Hematopoietic multipotent progenitor cell (in vitro differentiated cells): Measurements from ENCODE around the gene GPR39. TPM values are rescaled to one million over a fixed set of nuclear protein-coding genes. Genes with fewer than 3 reads are reported as not detected.
A peak's percentile ranks its signal among the peaks of the same experiment; 100 is the strongest.

Experiments
- DNase-seq, 3 donors: peaks; one replicate each; pipeline ENCODE4 v3.0.0-alpha.2; 2011 to 2015; ENCODE audit warnings: low read depth in 2 of 3, low spot score in 2 of 3
- total RNA-seq: library from RNA; depleted of rRNA; stranded (reverse); fragments of >200 nt; gene quantifications from one replicate; pipeline ENCODE4 v1.2.3, GENCODE V29; 2012

Gene GPR39
- total RNA-seq, 1 donor = under 0.01 TPM

DNA sequence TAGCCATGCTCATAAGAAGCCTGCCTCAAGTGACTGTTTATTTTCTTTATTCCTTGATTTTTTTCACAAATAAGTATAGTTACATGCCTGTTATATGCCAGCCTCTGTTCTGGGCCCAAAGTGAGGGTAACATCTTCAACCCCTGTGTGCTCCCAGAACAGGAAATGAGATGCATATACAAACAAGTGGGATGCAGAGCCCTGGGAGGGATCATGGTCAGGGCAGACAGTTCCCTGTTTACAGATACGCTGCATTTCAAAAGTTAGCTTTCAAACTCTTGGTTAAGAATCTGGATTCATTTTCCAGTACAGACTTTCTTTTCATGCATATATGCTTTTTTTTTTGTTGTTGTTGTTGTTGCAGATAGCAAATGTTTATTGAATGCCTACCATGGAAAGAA, 24.4 kb downstream of the GPR39 start:
- no peak for DNase-seq

DNA sequence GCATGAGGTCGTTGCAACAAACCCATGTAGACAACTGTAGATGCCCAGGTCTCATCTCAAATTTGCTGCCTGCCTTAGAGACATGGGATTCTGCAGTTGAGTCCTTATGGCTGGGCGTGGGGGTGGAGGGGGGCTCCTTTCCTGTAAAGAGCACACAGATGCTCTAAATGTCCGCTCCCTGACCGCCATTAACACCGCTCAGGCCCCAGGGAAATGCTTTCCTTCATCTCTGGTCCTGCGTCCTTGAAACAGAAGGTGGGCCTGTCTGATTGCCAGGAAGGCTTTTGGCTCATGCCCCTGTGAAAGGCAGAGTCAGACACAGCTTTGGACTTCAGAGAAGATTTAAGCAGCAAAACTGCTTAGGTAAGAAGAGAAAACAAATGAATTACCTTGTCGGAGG, 25.7 kb downstream of the GPR39 start:
- DNase-seq = no peak

DNA sequence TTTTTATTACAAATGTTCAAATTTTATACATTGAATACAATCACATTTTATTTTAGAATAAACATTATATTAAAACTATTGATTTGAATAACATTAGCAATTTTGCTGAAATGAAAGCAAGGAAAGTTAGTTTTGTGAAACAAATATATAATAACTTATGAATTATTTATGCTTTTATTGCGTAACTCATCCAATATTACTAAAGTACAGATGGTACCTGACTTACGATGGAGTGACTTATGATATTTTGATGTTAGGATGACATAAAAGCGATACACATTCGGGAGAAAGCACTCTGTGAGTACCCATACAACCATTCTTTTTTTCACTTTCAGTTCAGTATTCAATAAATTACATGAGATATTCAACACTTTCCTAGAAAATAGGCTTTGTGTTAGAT, 26.5 kb downstream of the GPR39 start:
- DNase-seq = no peak

DNA sequence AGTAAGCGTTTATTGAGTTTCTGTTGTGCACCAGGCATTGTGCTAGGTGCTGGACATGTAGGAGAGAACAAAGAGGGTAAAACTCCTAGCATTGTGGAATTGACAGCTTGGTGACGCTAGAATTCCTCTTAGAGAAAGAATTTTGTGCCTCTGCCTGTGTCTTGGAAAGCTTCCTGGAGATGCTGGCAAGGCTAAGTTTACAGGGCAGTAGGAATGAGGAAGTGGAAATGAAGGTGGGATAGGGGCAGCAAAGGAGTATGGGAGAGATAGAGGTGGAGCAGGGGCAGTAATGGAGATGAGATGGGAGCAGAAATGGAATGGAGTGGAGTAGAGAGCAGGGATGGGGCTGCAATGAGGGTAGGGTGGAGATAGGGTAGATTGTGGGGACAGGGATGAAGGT, 29.8 kb downstream of the GPR39 start:
- DNase-seq = no peak

DNA sequence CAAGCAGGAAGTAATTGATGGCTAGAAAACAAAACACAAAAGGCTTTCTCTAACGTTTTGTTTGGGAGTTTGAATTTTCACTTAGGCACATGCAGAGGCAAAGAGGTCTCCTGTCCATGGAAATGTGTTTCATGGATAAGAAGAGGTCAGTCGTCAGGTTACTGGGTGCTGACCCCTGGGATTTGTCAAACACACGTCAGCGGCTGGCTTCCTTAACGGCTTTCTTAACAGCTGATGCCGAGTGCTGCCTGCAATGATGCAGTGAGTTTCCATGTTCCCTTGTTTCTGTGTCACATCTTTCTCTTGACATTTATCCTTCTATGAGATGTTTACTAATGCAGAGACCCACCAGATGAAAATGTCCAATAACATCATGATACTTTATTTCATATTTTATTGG, 31.7 kb downstream of the GPR39 start:
- DNase-seq = no peak

DNA sequence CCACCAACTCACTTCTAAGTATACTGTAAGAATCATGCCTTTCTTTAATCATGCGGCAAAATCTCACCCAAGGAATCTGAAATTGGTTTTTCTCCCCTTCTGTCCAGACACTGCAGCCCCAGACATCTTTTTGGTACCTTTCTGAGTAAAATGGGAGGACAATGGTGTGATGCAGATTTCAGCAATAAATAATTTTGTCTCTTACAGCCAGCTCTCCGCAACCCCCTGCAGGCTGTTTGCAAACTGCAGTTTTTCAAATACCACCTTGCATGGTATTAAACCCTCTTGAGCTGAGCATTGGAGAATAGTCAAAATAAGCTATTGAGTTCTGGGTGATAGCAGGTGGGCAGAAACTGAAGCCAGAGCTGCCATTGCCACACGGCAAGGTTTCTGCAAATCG, 32.2 kb downstream of the GPR39 start:
- peak in 2 of 3 donors; percentile 17 to 45 for DNase-seq

DNA sequence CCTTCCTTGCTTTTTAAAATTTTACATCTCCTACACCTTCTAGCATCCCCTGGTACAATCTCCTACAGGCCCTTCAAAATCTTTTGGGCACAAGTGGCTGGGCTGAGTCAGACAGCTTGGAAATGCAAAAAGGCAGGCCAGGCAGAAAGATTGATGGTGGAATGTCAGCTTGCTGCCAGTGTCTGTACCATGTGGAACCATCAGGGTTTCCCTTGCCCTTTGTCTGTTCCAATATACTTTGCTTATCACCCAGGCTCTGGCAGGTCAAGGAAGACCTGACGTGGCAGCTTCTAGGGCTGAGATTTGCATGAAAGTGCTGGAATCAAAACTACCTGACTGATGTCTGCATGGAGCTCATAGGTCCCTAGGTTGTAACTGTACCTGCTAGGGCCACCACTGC, 33.3 kb downstream of the GPR39 start:
- no peak for DNase-seq

DNA sequence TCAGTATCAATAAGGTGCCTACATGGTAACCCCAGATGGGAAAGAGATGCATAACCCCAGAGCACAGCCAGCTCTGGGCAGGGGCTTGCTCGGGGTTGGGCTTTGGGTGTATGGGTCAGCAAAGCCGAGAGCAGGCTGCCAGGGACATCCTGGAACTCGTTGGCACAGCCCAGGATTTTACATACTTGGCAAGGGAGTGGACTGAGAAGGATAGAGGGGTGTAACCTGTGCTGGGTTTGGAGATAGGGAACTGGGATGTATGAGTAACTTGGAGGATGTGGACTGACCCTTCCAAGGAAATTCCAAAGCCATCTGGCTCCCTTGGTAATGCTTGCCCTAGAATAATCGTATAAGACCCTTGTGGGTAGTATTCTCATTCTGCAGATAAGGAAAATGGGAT, 44.2 kb downstream of the GPR39 start:
- DNase-seq = no peak

DNA sequence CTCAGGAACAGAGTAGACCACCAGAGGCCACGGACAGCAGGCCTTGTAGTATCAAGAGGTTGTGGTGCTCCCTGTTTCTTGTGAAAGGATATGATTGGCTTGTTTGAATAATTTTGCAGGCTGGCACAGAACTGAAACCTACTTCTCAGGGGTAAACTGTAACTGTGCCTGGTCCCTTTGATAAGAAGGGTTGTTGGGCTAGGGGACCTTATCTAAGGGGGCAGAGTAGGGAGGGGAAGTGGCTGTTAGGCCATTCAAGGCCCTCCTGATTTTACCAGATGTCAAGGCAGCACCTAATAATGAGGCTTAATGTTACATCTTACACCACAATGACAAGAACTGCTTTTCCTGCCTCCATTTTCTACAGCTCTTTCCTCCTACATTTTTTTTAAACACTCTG, 45.6 kb downstream of the GPR39 start:
- DNase-seq = peak in 2 of 3 donors; percentile 30 to 72

DNA sequence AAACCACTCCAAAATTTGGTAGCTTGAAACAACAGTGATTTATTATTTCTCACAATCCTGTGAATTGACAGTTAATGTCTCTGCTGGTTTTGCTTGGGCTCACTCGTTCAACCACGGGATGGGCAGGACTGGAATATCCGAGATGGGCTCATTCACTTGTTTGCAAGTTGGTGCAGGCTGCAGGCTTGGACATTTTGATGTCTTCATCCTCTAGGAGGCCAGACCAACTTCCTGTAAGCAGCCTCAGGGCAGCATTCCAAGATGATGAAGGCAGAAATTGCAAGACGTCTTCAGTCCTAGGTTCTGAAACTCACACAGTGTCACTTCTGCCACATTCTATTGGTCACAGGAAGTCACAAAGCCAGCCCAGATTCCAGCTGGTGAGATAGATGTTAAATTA, 47.1 kb downstream of the GPR39 start:
- no peak for DNase-seq

DNA sequence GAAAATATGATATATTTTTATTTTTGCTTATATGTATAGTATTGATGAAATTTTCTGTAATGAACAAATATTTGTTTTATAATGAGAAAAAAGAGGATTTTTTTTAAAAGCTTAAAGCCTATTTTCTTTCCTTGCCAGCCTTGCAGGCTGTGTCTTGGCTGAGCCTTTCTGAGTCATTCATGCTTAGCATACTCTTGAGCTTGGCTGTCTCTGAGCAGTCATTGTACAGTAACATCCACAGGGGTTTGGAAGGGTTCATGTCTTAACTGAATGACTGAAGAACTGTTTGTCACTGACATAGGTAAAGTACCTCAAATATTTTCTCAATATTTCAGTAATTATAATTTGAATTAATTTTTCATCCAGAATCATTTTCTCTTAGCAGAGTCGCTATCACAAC, 49.3 kb downstream of the GPR39 start:
- no peak for DNase-seq

DNA sequence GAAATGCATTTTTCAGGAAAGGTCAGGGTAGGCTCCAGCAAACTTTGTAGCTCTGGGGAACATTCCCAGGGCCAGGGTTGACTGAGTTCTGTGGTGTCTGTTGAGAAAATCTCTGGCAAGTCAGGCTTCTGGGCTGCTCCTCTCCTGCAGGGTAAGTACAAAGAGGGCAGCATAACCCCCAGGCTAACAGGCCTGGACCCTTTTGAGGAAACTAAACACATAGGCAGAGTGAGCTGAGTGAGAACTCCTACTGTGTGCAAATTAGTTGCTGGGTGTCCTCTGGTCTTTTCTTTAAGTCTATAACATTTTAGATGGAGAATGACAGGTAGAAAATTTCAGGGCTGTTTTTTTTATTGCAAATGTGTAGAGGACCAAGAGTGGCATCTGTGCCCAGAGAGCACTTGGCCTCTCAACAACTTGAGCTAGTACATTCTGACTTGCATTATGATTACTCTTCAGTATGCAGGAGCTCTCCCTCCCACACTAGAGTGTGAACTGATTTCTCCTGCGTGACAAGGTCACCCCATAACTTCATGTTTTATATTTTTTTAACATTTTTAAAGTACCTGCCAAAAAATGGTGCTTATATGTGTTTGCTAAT, 49.9 kb downstream of the GPR39 start:
- DNase-seq = no peak

DNA sequence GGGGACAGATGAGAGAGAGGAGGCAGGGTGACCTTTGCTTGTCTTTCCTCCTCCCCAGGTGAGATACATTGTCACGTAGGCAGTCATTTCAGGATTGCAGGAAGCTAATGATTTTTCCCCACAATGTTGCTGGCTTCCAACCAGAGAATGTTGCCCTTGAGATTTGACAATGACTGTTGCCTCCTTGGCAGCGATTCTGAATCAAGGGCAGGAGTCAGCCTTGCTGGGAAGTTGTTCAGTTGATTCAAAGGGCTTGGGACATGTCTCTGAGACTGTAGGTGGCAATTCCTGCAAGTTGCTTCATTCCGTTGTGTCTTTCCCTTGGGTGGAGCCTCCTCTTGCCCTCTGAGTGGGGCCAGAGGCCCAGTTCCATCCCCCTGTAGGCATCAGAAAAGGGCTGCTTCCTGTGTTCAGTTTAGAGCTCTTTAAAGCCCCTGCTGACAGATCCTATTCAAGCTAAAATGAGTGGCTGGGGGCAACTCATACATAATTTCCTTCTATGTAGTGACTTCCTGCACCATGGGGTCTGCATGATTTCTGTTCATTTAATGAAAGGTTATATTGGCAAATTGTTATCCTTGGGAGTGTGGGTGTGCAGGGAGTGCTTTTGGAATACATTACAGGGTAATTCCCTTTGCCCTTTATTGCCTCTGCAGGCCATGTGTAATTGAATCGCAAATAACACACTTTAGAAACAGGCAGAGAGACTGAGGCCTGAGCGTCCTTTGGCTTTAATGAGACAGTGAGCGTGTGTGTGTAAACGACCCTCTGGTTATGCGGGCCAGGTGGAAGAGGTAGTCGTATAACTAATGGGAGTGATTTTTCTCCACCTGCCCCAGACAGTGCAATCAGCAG, 52.4 kb downstream of the GPR39 start:
- no peak for DNase-seq

DNA sequence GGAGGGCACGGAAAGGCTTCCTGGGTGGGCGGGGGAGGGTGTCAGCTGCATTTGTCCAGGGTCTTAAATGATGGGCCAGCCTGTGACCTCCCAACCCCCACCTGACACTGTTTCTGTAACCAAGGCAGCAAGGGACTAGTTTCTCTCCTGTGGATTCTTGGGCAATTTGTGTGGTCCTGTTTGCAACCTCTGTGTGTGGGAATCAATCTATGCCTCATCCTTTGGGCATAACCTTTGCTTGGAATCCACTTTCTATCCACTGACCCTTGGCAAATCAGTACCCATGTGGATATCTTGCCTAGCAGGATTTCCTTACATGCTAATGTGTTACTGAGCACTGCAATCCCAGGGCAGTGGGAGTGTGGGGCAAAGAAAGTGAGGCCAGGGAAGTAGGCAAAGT, 54.1 kb downstream of the GPR39 start:
- DNase-seq = no peak

DNA sequence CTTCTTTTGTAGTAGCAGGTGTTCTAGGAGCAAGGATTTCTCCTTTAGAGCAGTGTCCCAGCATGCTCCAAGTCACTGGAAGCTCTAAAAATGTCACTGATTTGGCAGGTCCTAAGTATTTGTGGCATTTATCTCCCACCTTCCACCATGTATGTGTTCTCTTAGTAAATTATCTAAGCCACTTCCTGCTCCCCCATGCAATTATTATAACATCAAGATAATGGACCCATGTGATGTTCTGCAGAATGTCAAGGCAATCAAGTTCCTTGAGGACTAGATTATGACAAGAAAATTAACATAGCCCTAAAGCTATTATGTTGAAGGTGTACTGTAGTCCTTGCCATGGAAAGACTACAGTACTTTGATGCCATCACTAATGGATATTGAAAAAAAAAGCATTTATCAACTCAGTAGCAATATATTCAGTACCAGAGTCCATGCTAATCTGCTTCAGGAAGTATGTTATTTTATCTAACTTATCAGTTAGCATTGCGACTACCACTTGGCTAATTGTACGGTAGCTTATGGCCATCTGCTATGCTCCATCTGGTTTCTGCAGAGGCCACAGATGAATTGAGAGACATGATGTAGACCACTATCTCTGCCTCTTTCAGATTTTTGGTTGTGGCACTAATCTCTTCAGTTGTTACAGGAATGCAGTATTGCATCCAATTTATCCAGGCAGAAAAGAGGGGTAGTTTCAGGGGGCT, 56.7 kb downstream of the GPR39 start:
- DNase-seq = no peak

DNA sequence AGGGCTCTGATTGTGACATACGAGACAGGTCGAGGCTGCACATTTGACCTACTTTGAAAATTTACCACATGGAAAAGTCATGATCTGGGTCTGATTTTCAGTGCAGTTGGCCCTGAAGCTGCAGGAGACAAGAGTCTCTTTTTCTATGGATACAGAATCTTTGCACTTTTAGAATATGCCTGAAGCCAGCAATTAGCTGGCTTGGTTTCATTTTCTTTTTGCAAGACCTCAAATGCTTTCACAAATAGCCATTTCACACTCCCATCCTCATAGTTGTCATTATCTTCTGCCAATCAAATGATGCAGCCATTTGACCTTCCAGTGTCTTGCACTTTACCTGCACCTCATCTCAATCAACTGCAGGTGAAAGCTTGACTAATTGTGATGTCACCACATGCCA, 59.0 kb downstream of the GPR39 start:
- no peak for DNase-seq

DNA sequence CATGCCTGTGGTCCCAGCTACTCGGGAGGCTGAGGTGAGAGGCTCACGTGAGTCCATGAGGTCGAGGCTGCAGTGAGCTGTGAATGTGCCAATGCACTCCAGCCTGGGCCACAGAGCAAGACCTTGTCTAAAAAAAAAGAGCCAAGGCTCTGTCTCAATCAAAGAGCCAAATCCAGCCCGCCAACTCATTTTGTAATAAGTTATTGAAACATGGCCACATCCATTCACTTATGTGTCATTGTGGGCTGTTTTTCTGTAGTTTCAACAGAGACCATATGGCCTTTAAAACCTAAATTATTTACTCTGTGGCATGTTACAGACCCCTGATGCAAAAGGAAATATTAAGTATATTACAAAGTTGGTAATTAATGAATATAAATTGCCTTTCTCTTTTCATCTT, 60.8 kb downstream of the GPR39 start:
- DNase-seq = no peak

DNA sequence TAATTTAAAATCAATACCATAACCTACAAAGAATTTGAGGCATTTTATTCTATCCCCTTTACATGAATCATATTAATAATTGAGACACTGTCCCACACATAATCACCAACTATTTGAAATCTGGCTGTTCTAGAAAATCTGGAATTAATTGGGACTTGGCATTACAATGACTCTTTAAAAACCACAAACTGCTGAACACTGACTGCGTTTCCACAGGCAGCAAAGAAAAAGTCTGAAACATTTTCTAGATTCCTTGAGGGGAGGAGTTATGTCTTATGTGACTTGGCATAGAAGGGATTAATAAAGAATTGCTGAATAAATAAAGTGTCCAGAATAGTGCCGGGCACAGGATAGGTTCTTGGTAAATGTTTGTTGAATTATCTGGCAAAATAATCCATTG, 61.4 kb downstream of the GPR39 start:
- no peak for DNase-seq

DNA sequence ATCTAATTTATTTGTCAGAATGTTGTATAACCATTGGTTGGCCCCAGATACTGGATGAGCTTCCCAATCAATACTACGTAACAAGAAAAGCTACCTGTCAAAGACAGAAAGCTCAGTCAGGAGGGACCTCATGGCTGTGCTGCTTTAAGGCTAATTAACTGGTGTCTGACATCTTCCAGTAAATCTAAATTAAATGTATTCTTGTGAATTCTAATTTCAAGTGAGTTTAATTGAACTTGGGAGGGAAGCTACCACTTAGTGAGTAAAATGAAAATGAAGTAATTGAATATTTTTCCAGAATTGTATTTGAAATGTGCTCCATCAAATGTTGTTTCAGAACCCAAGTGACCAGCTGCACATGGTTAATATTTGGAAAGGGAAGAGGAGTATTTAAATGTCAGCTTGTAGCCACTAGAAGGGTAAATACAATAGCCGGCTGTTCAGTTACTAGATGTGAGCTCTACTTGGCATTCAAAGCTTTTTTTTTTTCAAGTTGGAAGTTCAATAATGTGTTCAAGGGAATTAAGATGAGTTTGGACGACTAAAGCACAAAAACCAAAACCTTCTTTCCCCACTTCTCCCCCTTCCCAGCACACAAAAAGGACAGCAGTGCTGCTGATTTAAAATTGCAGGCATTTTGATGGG, 62.0 kb downstream of the GPR39 start:
- DNase-seq = no peak

DNA sequence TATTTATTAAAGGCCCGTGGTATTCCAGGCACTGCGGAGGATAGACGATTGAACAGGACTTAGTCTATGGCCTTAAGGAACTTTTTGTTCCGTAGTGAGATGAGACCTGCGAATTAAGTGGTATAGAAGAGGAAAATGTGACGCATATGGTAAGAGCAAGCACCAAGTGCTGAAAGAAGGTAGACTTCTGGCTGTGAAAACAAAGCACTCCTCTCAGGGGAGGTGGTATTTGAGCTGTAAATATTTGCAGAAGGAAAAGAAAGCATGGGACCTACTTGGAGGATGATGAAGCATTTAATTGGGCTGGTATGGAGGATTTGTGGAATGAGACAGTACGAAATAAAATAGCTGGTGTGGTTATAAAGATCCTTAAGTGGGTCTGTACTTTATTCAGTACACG, 62.5 kb downstream of the GPR39 start:
- no peak for DNase-seq

DNA sequence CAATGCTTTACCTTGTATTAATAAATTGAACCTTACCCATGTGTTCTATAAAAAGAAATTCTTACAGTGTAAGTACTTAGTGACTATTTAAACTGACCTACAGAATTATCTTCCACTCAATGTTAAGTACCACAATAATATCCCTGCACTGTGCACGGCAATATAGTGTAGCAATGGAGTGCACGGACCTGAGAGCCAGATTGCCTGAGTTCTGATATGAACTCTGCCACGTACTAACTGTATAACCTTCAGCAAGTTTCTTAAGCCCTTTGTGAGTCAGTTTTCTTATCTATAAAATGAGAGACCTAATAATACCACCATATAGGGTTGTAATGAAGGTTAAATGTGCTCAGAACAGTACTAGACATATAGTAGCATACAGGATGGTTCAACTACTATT, 66.2 kb downstream of the GPR39 start:
- no peak for DNase-seq
